NCI-H187 treated with DMSO at 0.1 percent for 48 hours (cell line): ENCODE measurements around the gene PLSCR4.
"Not testable (repeated sequence)": the region's sequence is repeated elsewhere in the genome, so short reads cannot be mapped to it uniquely, and the experiment has no call there.

Experiments
- DNase-seq: peaks from one replicate; lab custom pipeline; 2025; lab: John Stamatoyannopoulos, UW

Gene PLSCR4

GRCh38 chr3:146250449-146251382, at the start of gene PLSCR4:
Gene PLSCR4 (minus strand): TSS chr3:146251105. CDS start chr3:146222071, 29,034 bp downstream.
- no peak for DNase-seq

- not testable (repeated sequence) for DNase-seq
These were observed 42.5 kb upstream of the PLSCR4 start for GRCh38 chr3:146293401-146293800.

- no peak for DNase-seq
These were observed 33.0 kb upstream of the PLSCR4 start for GRCh38 chr3:146283781-146284445.

GRCh38 chr3:146280864-146281263, 30.0 kb upstream of the PLSCR4 start:
- no peak for DNase-seq

GRCh38 chr3:146279951-146280350, 29.0 kb upstream of the PLSCR4 start:
- DNase-seq = no peak

- DNase-seq = no peak
These were observed 28.1 kb upstream of the PLSCR4 start for GRCh38 chr3:146279013-146279412.

- DNase-seq = no peak
These were observed 27.2 kb upstream of the PLSCR4 start for GRCh38 chr3:146277953-146278631.

GRCh38 chr3:146275476-146275875, 24.6 kb upstream of the PLSCR4 start:
- DNase-seq = no peak

GRCh38 chr3:146274833-146275232, 23.9 kb upstream of the PLSCR4 start:
- no peak for DNase-seq

- DNase-seq = no peak
These were observed 23.0 kb upstream of the PLSCR4 start for GRCh38 chr3:146273721-146274407.

- no peak for DNase-seq
These were observed 20.3 kb upstream of the PLSCR4 start for GRCh38 chr3:146271180-146271579.

GRCh38 chr3:146269271-146269670, 18.4 kb upstream of the PLSCR4 start:
- no peak for DNase-seq

- no peak for DNase-seq
These were observed 17.8 kb upstream of the PLSCR4 start for GRCh38 chr3:146268535-146269219.

- no peak for DNase-seq
These were observed 14.8 kb upstream of the PLSCR4 start for GRCh38 chr3:146265720-146266119.

- no peak for DNase-seq
These were observed 11.6 kb upstream of the PLSCR4 start for GRCh38 chr3:146262371-146263110.

- no peak for DNase-seq
These were observed 9.1 kb upstream of the PLSCR4 start for GRCh38 chr3:146259880-146260589.

GRCh38 chr3:146256851-146257486, 6.1 kb upstream of the PLSCR4 start:
- DNase-seq = no peak

GRCh38 chr3:146252445-146252844, 1.5 kb upstream of the PLSCR4 start:
- not testable (repeated sequence) for DNase-seq

GRCh38 chr3:146249921-146250320, 984 bp downstream of the PLSCR4 start:
- no peak for DNase-seq

- DNase-seq = no peak
These were observed 3.0 kb downstream of the PLSCR4 start for GRCh38 chr3:146247911-146248310.
